Measurements from ENCODE around the gene CEP290. TPM values are rescaled to one million over a fixed set of nuclear protein-coding genes. Genes with fewer than 3 reads are reported as not detected.

The CEP290 gene
- total RNA-seq, 1 experiment from 2014 or later = 14.1 TPM

DNA sequence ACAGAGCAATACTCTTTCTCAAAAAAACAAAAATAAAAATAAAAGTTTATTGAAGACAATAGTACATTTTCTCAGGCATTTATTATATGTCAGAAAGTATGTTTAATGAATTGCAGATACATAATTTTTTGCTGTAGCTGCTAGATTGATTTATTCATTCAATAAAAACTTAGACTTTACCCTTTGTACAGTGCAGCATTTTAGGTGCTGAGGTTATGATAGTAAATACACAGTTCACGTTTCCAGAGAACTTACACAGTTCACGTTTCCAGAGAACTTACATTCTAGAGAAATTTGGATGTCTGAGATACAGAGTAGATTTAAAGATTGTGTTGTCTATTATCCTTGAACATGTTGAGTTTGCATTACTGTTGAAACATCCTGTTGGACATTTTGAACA lies 25.5 kb upstream of the CEP290 start:
- BruUV-seq (replicated peaks) = no TSS peak
- Mint-ChIP-seq H3K27ac (ENCODE audit: unreplicated experiment) (no peak overlapping the region), H3K36me3 (ENCODE audit: insufficient read depth, unreplicated experiment) (no peaks in the 10 kb centered on the region), H3K4me3 (ENCODE audit: low read depth, unreplicated experiment) (no peak overlapping the region), H3K27me3 (ENCODE audit: unreplicated experiment) (no peaks in the 10 kb centered on the region), H3K4me1 (ENCODE audit: low read depth, unreplicated experiment) (no peaks in the 10 kb centered on the region), H3K9me3 (ENCODE audit: low read depth, unreplicated experiment) (no peaks in the 10 kb centered on the region)
- intact Hi-C loops (cut with micrococcal nuclease; ENCODE audit: unreplicated experiment) = no loop called here
- DNase-seq = no peak
- CTCF ChIA-PET = interaction anchor here (0.9 kb wide), 1 partner anchor 124 kb away, joined by 3 read pairs; no protein-coding TSS in a partner anchor
- TF ChIP-seq CTCF (IDR thresholded peaks at IDR 0.05; ENCODE audit: unreplicated experiment) = no peak

DNA sequence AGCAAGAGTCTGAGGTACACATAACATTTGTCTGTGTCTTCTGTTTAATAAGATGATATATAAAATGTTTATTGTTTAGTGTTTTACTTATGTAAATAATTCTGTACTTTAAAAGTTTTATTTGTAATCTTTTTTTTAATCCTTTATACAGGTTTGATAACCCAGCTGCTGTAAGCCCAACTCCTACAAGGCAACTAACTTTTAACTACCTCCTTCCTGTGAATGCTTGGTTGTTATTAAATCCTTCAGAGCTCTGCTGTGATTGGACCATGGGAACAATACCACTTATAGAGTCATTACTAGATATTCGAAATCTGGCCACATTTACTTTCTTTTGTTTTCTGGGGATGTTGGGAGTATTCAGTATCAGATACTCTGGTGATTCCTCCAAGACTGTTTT lies 24.3 kb upstream of the CEP290 start:
- H3K36me3 Mint-ChIP-seq (ENCODE audit: insufficient read depth, unreplicated experiment) = no peaks in the 10 kb centered on the region
- no peak for TF ChIP-seq CTCF (IDR thresholded peaks at IDR 0.05; ENCODE audit: unreplicated experiment)
- no peaks in the 10 kb centered on the region for H3K27me3 Mint-ChIP-seq (ENCODE audit: unreplicated experiment)
- DNase-seq = no peak
- no peaks in the 10 kb centered on the region for H3K4me1 Mint-ChIP-seq (ENCODE audit: low read depth, unreplicated experiment)
- intact Hi-C loops (cut with micrococcal nuclease; ENCODE audit: unreplicated experiment) = no loop called here
- H3K27ac Mint-ChIP-seq (ENCODE audit: unreplicated experiment) = no peak overlapping the region
- H3K4me3 Mint-ChIP-seq (ENCODE audit: low read depth, unreplicated experiment) = no peak overlapping the region
- no TSS peak for BruUV-seq (replicated peaks)
- CTCF ChIA-PET = no interaction called here
- H3K9me3 Mint-ChIP-seq (ENCODE audit: low read depth, unreplicated experiment) = no peaks in the 10 kb centered on the region

- Mint-ChIP-seq H3K36me3 (ENCODE audit: insufficient read depth, unreplicated experiment) (no peaks in the 10 kb centered on the region), H3K4me3 (ENCODE audit: low read depth, unreplicated experiment) (no peak overlapping the region), H3K27ac (ENCODE audit: unreplicated experiment) (no peak overlapping the region), H3K27me3 (ENCODE audit: unreplicated experiment) (no peaks in the 10 kb centered on the region), H3K9me3 (ENCODE audit: low read depth, unreplicated experiment) (no peaks in the 10 kb centered on the region), H3K4me1 (ENCODE audit: low read depth, unreplicated experiment) (no peaks in the 10 kb centered on the region)
- intact Hi-C loops (cut with micrococcal nuclease; ENCODE audit: unreplicated experiment) = no loop called here
- DNase-seq = no peak
- BruUV-seq (replicated peaks) = no TSS peak
- CTCF ChIA-PET = no interaction called here
- no peak for TF ChIP-seq CTCF (IDR thresholded peaks at IDR 0.05; ENCODE audit: unreplicated experiment)
Observed at GRCh38 chr12:88163371-88163770, 21.5 kb upstream of the CEP290 start.

GRCh38 chr12:88156075-88156654 lies 14.3 kb upstream of the CEP290 start:
- no peaks in the 10 kb centered on the region for H3K27me3 Mint-ChIP-seq (ENCODE audit: unreplicated experiment)
- no peaks in the 10 kb centered on the region for H3K9me3 Mint-ChIP-seq (ENCODE audit: low read depth, unreplicated experiment)
- no peak overlapping the region for H3K4me3 Mint-ChIP-seq (ENCODE audit: low read depth, unreplicated experiment)
- no peaks in the 10 kb centered on the region for H3K4me1 Mint-ChIP-seq (ENCODE audit: low read depth, unreplicated experiment)
- DNase-seq = no peak
- CTCF ChIA-PET = no interaction called here
- intact Hi-C loops (cut with micrococcal nuclease; ENCODE audit: unreplicated experiment) = no loop called here
- no TSS peak for BruUV-seq (replicated peaks)
- no peak for TF ChIP-seq CTCF (IDR thresholded peaks at IDR 0.05; ENCODE audit: unreplicated experiment)
- no peaks in the 10 kb centered on the region for H3K36me3 Mint-ChIP-seq (ENCODE audit: insufficient read depth, unreplicated experiment)
- no peak overlapping the region for H3K27ac Mint-ChIP-seq (ENCODE audit: unreplicated experiment)
